Melanocyte of skin (primary cell): ENCODE data around the gene IPMK. TPM values are rescaled to one million over a fixed set of nuclear protein-coding genes. Genes with fewer than 3 reads are reported as not detected.

Experiments used
- total RNA-seq, 2 donors: library from RNA; depleted of rRNA; stranded (reverse); fragments of >200 nt; gene quantifications; 2 replicates each; pipeline ENCODE4 v1.2.3, GENCODE V29; 2012

Gene IPMK
- total RNA-seq: 1 to 10 TPM; 5.9 to 6.3 TPM

GRCh38 chr10:58267713-58268453 is at the start of gene IPMK:
IPMK (minus strand) TSS chr10:58267894; CDS start chr10:58267611, 283 bp downstream.

GRCh38 chr10:58268946-58269781 is 1.5 kb upstream of the IPMK start, which contains the start of gene CISD1:
CISD1 (plus strand) TSS chr10:58269162; CDS start chr10:58269274, 112 bp downstream.

Other genes starting within 250 kb of the IPMK start
- gene CISD1, start 1.3 kb upstream of the IPMK start, total RNA-seq: 10 to 100 TPM; 13.8 to 30.0 TPM
- gene UBE2D1, start 67.1 kb upstream of the IPMK start, total RNA-seq: 10 to 100 TPM in 1 of 2 donors, 1 to 10 TPM in 1; 9.6 to 14.3 TPM
- 10 to 100 TPM; 17.9 to 35.6 TPM for gene TFAM, start 117.5 kb upstream of the IPMK start, total RNA-seq
- gene BICC1, start 245.0 kb upstream of the IPMK start, total RNA-seq: 1 to 10 TPM; 1.0 to 5.3 TPM